Mucosa of descending colon (tissue), 3 donors: ENCODE results near the gene GUCD1. TPM values are rescaled to one million over a fixed set of nuclear protein-coding genes. Genes with fewer than 3 reads are reported as not detected.
A peak's percentile ranks its signal among the peaks of the same experiment; 100 is the strongest.

Experiments used
- ATAC-seq: fragments of 200-7000 bp; cut with Tn5 transposase; one replicate; pipeline ENCODE4 v1.9.1; 2020; ENCODE audit warnings: mild to moderate bottlenecking, moderate library complexity
- DNase-seq, 3 donors: peaks; one replicate each; pipeline ENCODE4 v3.0.0-alpha.2; 2020
- H3K36me3 ChIP-seq: fragments of 200-600 bp; one replicate; pipeline ENCODE4 v1.8.0; 2021; ENCODE audit warnings: low read depth, mild to moderate bottlenecking
- H3K4me1 ChIP-seq: fragments of 200-600 bp; one replicate; pipeline ENCODE4 v1.8.0; 2021; ENCODE audit warnings: low read depth, mild to moderate bottlenecking
- H3K4me3 ChIP-seq: fragments of 200-600 bp; one replicate; pipeline ENCODE4 v1.8.0; 2021; ENCODE audit warnings: mild to moderate bottlenecking
- H3K9me3 ChIP-seq: fragments of 200-600 bp; one replicate; pipeline ENCODE4 v1.8.0; 2021; ENCODE audit warnings: mild to moderate bottlenecking
- CTCF ChIP-seq: fragments of 200-600 bp; IDR thresholded peaks from one replicate; pipeline ENCODE4 v1.8.0; 2022; ENCODE audit warnings: antibody characterized with exemption, mild to moderate bottlenecking
- intact Hi-C, 2 donors: fragments of 100-400 bp; cut with DNase I in 1 of 2; cut with micrococcal nuclease in 1 of 2; formaldehyde crosslinking; loops; one replicate each; pipeline versions ENCODE4 v1.11.0 to v1.11.1; 2022; cut with DNase I, micrococcal nuclease
- total RNA-seq, 3 donors: library from RNA; stranded (reverse); fragmentation: NEBNext Ultra II Directional in 2 of 3; extraction: Animal tissue kit (Norgen Biotek cat#: 25700) in 2 of 3; gene quantifications; one replicate each; pipeline versions ENCODE4 v1.2.1 to v1.2.4, GENCODE V29; 2021 to 2023
- donor health status: DM: no; HTN: no; CAD: no; lungs with moderate emphysema.
- donor health status: DM: no; HTN: no; CAD: no.
- donor health status: DM: no; HTN: yes; CAD: no.

GUCD1 gene
- total RNA-seq, 3 donors from 2014 or later: 188 to 243 (median 242) TPM

- Histone ChIP-seq H3K36me3 (no peaks in the 10 kb centered on the region), H3K4me3 (no peak overlapping the region), H3K9me3 (no peaks in the 10 kb centered on the region), H3K4me1 (peaks cover 3% of the 10 kb centered on the region)
- intact Hi-C loops: no loop called here
- DNase-seq: no peak
- ATAC-seq: no peak
- TF ChIP-seq CTCF: no peak
These were observed 30.5 kb upstream of the GUCD1 start for GRCh38 chr22:24585461-24585860.

- Histone ChIP-seq H3K9me3 (no peaks in the 10 kb centered on the region), H3K4me3 (no peak overlapping the region), H3K36me3 (no peaks in the 10 kb centered on the region), H3K4me1 (peaks cover 3% of the 10 kb centered on the region)
- no peak for TF ChIP-seq CTCF
- intact Hi-C loops: no loop called here
- DNase-seq: no peak
- ATAC-seq: no peak
These were observed 30.0 kb upstream of the GUCD1 start for GRCh38 chr22:24584871-24585411.

GRCh38 chr22:24584166-24584790 lies 29.3 kb upstream of the GUCD1 start:
- Histone ChIP-seq H3K36me3 (no peaks in the 10 kb centered on the region), H3K4me1 (peaks cover 4% of the 10 kb centered on the region), H3K9me3 (no peaks in the 10 kb centered on the region), H3K4me3 (no peak overlapping the region)
- intact Hi-C loops: no loop called here
- no peak for DNase-seq
- no peak for ATAC-seq
- no peak for TF ChIP-seq CTCF

- Histone ChIP-seq H3K36me3 (no peaks in the 10 kb centered on the region), H3K4me3 (no peak overlapping the region), H3K4me1 (peaks cover 10% of the 10 kb centered on the region), H3K9me3 (no peaks in the 10 kb centered on the region)
- intact Hi-C loops: no loop called here
- DNase-seq (peak in 1 of 3 donors; percentile 43), ATAC-seq (peak; percentile 27)
- TF ChIP-seq CTCF: no peak
These were observed 28.6 kb upstream of the GUCD1 start for GRCh38 chr22:24583221-24584165.

GRCh38 chr22:24582056-24582814 lies 27.3 kb upstream of the GUCD1 start:
- Histone ChIP-seq H3K4me1 (peaks cover 16% of the 10 kb centered on the region), H3K4me3 (no peak overlapping the region), H3K36me3 (no peaks in the 10 kb centered on the region), H3K9me3 (no peaks in the 10 kb centered on the region)
- no peak for TF ChIP-seq CTCF
- intact Hi-C loops: no loop called here
- ATAC-seq (no peak), DNase-seq (no peak)
